ENCODE data around the gene SNRNP70. TPM values are rescaled to one million over a fixed set of nuclear protein-coding genes. Genes with fewer than 3 reads are reported as not detected.

Gene SNRNP70
- total RNA-seq, 1 donor from 2014 or later = 137 TPM

GRCh38 chr19:49064029-49064629, 21.1 kb upstream of the SNRNP70 start:
- DNase-seq (ENCODE audit: low read depth in 2 of 2) = no peak

- no peak for DNase-seq (ENCODE audit: low read depth in 2 of 2)
Observed at GRCh38 chr19:49064768-49065611, 20.3 kb upstream of the SNRNP70 start, which contains the start of gene NTF4. TSS of gene NTF4 (minus strand) at chr19:49064818. CDS start at chr19:49061997, 2,821 bp downstream.

- no peak for DNase-seq (ENCODE audit: low read depth in 2 of 2)
Observed at GRCh38 chr19:49065905-49066512, 19.2 kb upstream of the SNRNP70 start.

GRCh38 chr19:49067554-49067953, 17.7 kb upstream of the SNRNP70 start:
- DNase-seq (ENCODE audit: low read depth in 2 of 2) = no peak

GRCh38 chr19:49069026-49069425, 16.2 kb upstream of the SNRNP70 start:
- DNase-seq (ENCODE audit: low read depth in 2 of 2) = no peak

GRCh38 chr19:49070416-49070815, 14.8 kb upstream of the SNRNP70 start:
- DNase-seq (ENCODE audit: low read depth in 2 of 2) = no peak

GRCh38 chr19:49071860-49072547, 13.2 kb upstream of the SNRNP70 start:
- DNase-seq (ENCODE audit: low read depth in 2 of 2) = no peak

GRCh38 chr19:49073514-49074378, 11.5 kb upstream of the SNRNP70 start:
- no peak for DNase-seq (ENCODE audit: low read depth in 2 of 2)

- peak; percentile 67 to 69 for DNase-seq (ENCODE audit: low read depth in 2 of 2)
Observed at GRCh38 chr19:49074869-49075268, 10.4 kb upstream of the SNRNP70 start.

GRCh38 chr19:49080392-49080791, 4.9 kb upstream of the SNRNP70 start:
- no peak for DNase-seq (ENCODE audit: low read depth in 2 of 2)

GRCh38 chr19:49081273-49081672, 4.0 kb upstream of the SNRNP70 start:
- no peak for DNase-seq (ENCODE audit: low read depth in 2 of 2)

GRCh38 chr19:49084206-49085019, 838 bp upstream of the SNRNP70 start:
- DNase-seq (ENCODE audit: low read depth in 2 of 2) = no peak

GRCh38 chr19:49085868-49086232, 599 bp downstream of the SNRNP70 start:
- DNase-seq (ENCODE audit: low read depth in 2 of 2) = no peak

- DNase-seq (ENCODE audit: low read depth in 2 of 2) = no peak
Observed at GRCh38 chr19:49086296-49086695, 1.0 kb downstream of the SNRNP70 start.

- no peak for DNase-seq (ENCODE audit: low read depth in 2 of 2)
Observed at GRCh38 chr19:49091391-49092038, 6.3 kb downstream of the SNRNP70 start.

GRCh38 chr19:49092686-49093085, 7.4 kb downstream of the SNRNP70 start:
- no peak for DNase-seq (ENCODE audit: low read depth in 2 of 2)

GRCh38 chr19:49094505-49095482, 9.5 kb downstream of the SNRNP70 start:
- peak; percentile 28 to 68 for DNase-seq (ENCODE audit: low read depth in 2 of 2)
